HG03039 (cell line): ENCODE data around the gene CASQ1.

Experiments
- ATAC-seq: cut with Tn5 transposase; IDR thresholded peaks from one replicate; pipeline ENCODE4 v1.9.1; 2021; ENCODE audit warnings: mild to moderate bottlenecking, moderate library complexity; ENCODE audit not compliant: unreplicated experiment

The CASQ1 gene

DNA sequence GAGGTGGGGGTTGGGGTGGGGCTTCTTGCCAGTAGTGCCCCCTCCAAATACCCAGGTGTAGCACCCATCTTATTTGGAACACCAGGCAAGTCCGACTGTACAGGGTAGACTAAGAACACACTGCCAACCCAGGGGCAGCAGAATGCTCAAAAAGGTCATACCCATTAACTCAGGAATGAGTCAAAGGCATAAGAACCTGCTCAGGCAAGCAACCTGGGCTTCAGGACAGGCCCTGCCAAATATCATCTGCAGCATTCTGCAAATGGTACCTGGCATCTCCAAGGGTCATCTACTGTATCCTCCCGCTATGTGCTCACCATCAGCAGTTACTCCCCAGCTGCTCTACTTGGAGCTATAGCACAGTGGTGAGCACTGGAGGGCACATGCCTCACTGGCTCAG is 34.2 kb downstream of the CASQ1 start:
- no peak for ATAC-seq

DNA sequence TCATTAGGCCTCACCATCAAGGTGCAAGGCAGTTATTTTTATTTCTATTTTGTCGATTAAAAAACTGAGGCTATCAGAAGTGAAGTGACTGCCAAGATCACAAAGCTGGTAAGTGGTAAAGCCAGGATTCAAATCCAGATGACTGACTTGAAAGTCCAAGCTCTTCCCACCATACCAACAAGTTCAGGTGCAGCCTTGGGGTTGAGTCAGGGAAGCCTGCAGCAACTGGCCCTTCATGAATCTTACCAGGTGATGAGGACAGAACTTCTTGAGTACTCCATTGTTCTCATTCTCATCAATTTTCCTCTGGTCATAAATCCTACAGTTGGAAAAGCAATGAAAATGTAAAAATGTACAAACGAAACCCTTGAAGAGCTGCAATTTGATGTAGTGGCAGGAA is 35.0 kb downstream of the CASQ1 start:
- no peak for ATAC-seq

DNA sequence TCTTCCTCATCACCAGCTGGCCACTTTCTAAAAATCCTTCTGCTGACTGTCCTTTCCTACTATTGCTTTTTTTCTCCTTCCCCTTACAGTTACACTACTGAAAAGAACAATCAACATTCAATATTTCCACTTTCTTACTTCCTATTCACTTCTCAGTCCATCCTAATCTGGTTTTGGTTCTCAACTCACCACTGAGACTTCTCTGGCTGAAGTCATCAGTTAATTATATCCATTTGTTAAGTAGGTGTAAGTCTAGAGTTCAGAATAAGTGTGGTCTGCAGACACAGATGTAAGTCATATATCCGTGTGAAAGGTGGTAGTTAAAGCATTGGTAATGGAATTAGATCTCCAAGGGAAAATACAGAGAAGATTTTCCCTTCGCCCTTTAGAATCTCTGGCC is 36.2 kb downstream of the CASQ1 start:
- no peak for ATAC-seq

DNA sequence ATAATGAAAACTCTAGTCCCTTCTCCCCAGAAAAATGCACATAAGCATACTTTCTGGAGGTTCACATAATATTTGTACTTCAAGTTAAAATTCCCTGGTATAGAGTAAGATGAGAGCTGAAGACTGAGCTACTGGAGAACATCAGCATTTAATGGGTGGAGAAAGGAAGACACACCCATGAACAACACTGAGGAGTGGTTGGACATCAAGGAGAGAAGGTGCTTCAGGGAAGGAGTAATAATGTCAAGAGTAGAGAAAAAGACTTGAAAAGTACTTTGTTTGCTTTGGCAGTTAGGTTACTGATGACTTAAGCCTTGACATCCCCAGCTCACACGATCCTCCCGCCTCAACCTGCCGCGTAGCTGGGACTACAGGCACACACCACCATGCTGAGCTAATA is 36.7 kb downstream of the CASQ1 start:
- ATAC-seq, result no peak

DNA sequence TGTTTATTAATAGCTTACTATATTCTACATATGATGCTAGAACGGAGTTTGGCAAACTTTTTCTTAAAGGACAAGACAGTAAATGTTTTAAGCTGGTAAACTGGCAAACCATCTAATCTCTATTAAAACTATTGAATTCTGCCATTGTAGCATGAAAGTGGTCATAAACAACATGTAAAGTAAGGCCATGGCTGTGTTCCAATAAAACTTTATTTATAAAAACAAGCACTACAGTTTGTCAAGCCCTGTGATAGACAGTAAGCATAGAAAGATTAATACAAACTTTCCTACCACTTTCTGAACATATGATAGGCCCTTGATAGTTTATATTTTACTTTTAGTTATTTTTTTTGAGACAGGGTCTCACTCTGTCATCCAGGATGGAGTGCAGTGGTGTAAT is 37.2 kb downstream of the CASQ1 start:
- ATAC-seq, result no peak

DNA sequence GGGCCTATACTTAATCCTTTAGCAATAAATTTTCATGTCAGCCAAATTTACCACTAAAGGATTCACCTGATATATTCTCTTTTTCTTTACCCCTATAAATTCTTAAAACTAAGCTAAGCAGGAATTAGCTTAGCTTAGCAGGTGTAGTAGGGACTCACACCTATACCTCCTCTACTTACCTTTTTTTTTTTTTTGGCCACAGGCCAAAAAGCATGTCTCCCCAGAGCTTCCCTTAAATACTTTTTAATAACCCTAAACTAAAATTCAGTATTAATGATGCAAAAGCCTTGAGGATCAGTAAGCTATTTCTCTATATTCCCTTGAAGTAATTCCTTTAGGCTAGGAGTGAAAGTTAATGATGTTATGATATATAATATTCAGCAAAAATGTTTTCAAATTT is 38.1 kb downstream of the CASQ1 start:
- no peak for ATAC-seq

DNA sequence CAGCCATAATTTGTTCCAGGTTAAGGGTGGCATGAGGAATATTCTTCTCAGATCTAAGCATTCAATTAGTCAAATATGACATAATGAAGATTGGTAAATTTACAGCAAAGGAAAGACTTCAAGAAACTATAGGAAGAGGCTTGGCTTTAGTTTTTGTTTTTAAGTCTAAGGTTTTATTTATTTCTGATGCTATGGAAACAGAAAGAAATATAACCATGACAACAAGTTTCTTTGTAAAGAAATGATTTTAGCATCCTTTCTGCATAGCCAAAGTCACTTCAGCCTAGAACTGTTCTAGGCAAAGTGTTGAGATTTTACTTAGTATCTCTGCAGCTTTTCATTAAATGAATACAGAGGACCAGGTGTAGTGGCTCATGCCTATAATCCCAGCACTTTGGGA is 42.5 kb downstream of the CASQ1 start:
- no peak for ATAC-seq

DNA sequence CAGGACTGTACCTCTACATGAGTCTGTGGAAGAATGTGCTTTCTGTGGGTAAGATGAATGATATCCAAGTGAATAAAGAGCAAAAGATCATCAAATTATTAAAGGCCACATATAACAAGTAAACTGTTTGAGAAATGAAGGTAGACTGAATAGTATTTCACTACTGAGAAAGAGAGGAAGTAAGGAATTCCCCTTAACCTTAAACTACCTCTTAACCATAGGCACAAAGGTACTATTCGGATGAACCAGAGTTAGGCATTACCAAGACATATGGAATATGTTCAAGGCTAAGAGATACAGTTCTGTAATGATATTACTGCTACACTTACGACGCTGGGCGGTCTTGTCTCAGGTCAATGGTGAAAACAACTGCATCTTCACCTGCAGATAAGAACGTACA is 46.4 kb downstream of the CASQ1 start:
- no peak for ATAC-seq

DNA sequence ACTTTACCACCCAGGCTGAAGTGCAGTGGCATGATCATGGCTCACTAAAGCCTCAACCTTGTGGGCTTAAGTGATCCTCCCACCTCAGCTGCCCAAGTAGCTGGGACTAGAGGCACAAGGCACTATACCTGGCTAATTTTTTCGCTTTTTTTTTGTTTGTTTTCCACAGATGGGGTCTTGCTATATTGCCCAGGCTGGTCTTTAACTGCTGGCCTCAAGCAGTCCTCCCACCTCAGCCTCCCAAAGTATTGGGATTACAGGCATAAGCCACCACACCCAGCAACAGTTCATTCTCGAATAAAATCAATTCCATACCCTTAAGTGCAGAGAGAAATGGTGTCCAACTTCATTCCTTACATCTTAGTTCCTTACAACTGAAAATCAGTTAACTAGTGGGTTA is 47.2 kb downstream of the CASQ1 start:
- ATAC-seq, result no peak

DNA sequence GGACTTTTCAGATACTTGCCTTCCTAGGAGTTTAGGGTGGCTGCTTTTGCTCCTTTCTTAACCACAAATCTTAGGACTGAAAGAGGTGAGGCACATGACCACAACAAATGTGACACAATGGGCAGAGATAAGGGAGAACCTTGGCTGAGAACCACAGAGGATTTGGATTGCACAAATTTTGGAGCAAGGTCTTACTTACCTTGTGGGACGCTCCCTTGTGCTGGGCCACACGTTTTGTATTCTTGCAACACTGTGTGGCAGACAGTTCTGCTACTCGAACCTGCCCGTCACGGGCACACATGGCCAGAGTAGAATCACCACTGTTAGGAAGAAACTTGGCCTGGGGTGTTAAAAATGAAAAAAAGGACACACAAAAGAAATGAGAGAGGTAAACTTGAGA is 48.0 kb downstream of the CASQ1 start:
- no peak for ATAC-seq

DNA sequence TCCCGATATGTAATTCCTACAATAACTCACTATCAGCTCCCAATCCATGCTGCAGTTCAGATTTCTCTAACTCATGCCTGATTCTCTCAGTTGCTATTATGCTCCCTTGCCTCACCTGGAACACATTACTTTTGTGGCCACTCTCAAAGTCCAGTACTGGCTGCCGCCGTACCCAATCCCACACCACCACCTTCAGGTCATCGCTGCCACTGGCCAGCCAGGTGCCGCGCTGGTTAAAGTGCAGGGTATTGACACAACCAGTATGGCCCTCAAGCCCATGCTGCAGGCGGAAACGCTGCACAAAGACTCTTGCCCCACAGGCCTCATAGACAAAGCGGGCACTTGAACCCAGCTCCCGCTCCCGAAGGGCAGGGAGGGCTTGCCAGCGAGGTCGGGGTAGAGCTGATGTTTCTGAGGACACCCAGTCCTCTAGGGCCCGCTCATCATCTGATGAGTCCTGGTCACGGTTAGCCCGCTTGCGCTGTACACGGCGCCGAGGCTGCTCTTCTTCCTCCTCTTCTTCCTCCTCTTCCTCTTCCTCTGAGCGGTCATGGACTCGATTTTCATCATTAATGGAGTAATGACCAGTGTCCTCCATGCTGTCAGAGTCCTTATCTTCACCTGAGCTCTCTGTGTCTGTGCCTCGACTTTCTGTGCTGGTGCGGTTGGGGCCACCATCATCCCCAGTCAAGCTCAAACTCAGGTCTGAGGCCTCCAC is 49.4 kb downstream of the CASQ1 start:
- no peak for ATAC-seq

DNA sequence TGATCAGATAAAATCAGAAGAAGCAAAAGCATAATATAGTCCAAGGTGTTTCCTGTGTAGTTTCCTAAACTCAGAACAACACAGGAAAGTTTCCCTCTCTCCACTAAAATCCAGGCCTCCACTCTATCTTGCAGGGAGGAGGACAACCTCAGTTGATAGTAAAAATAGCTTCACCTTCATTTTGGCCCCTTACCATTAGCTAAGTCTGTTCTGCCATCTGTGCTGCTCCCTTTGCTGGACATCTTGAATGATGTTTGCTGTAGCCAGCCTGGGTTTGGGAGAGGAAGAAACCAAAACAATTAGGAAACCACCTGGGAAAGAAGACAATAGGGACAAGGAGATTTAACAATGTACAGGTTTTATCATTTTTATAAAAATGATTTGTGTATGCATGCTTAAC is 53.4 kb downstream of the CASQ1 start:
- ATAC-seq, result no peak

DNA sequence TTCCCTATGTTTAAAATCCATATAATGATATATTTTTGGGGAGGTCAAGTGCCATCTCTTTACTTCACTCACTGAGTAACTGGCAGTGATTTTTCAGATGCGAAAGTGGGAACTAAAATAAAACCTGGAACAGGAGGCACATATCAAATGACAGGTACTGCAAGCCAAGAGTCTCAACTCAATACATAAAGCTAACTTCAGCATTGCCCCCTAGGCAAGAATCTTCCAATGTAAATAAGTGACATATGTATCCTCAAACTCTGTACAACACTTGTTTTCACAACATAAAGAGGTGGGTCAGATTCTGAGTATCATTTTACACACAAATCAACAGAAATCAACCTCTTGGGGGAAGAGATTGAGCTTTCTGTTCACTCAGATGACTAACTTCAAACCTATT is 53.8 kb downstream of the CASQ1 start:
- no peak for ATAC-seq

DNA sequence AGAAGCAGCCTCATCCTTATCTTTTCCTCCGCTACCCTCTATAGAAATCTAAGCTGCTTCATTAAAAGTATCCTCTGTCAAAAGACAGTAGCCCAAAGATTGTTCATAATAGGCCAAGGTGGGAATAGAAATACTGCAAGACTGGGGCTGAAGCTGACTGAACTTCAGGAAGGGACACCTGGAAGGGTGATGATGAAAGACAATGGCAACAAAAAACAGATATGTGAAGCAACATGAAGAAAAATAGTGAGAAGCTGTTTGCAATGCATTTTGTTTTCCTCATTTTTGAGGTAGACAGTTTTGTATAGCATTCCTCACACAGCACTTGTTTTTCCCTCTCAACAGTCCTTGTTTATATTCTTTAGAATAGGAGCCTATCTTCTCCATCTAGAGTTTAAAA is 55.1 kb downstream of the CASQ1 start:
- no peak for ATAC-seq

DNA sequence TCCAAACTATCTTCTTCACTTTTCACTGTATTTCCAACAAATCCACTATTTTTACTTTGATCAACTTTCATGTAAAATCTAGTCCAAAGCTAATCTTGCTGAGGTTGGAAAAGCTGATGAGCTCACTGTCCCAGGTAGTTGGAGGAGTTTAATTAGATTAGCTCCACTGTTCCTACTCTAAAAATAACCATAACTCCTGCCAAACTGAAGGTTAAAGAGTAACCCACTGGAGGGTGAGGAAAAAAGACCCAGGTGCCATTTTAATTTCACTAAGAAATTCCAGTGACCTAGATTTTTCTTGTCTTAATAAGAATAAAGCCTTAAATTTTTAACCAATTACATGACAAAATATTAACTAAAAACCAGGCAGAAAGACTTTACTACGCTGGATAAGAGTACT is 56.7 kb downstream of the CASQ1 start:
- no peak for ATAC-seq

DNA sequence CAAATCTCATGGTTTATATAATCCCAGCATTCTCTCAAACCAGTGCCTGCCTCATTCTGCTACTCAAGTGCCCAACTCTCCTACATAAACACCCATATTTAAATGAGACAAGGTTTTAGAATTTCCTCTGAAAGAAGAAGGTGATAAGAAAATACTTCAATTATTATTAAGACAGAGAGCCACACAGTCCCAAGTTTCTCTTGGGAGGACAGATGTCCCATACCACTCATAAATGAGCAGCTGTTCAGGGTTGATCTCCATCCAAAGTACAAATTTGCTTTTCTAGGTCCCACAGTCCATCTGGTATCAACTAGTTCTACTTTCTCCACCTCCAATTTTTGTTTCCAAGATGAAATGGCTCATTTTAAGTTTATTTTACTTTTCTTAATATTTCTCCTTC is 60.6 kb downstream of the CASQ1 start:
- ATAC-seq, result no peak
